ENCODE results near the gene EPN1. TPM values are rescaled to one million over a fixed set of nuclear protein-coding genes. Genes with fewer than 3 reads are reported as not detected.

EPN1 gene
- total and polyA plus RNA-seq, 9 of the 15 experiments (the other 6 are each of a cell fraction or from before 2014, with no cell fraction given), result 0.08 to 138 (median 12.7) TPM

DNA sequence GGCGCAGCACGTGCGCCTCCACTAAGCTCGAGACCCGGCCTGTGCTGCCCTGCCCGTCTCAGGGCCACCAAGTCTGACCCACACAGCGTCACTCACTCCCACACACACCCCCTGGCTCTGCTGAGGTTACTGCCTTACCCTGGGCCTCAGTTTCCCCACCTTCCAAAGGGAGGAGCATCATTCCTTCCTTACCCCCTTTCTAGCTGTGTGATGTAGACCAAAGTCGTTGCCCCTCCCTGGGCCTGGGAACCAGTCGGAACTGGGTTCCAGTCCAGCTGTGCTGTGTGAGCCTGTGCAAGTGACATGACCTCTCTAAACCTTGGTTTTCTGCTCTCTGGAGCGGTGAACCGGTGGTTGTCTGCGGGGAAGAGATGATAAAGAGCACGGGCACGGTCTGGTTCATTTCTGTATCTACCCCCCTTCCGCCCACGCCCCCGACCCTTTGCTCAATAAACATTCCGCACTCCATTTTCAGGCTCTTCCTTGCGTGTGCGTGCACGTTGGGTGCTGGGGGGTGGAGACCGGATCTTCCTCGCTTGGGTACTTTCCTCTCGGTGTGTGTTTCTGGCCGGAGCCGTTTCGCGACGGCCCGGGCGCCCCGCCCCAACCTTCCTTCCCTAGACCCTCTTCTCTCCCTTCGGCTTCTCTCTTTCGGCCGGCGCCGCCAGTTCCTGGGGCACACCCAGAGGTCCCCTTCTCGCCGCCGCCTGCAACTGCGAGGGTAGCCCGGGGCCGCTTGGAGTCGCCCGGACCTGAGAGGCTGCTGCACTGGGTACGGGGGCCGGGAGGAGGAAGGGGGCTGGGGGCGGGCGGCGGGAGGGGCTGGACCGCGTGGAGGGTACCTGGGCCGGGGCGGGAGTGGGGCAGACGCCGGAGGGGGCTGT, 31.8 kb upstream of the EPN1 start, which contains the start of gene ZNF581 (continued):
- TF ChIP-seq, protein P1, sequence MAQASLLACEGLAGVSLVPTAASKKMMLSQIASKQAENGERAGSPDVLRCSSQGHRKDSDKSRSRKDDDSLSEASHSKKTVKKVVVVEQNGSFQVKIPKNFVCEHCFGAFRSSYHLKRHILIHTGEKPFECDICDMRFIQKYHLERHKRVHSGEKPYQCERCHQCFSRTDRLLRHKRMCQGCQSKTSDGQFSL (CRISPR knock-in tag; IDR thresholded peaks at IDR 0.05), result peak; percentile 89
- TF ChIP-seq, protein P1 (tag; IDR thresholded peaks at IDR 0.05), result peak in 1 of 2 experiments; percentile 73; a peak in 2 of 4 replicates
- TF ChIP-seq XRCC4 (IDR thresholded peaks at IDR 0.05; ENCODE audit: extremely low read depth, insufficient read depth, insufficient read length) (no peak), ZNF174 (CRISPR knock-in tag; IDR thresholded peaks at IDR 0.05) (no peak), ZNF347 (CRISPR knock-in tag; IDR thresholded peaks at IDR 0.05; ENCODE audit: low read depth) (no peak), RUNX1 (IDR thresholded peaks at IDR 0.05; ENCODE audit: low read depth) (no peak), PHF21A (IDR thresholded peaks at IDR 0.05; ENCODE audit: borderline replicate concordance, low read depth) (peak; percentile 80; the same call in 1 of the 2 replicates), PRPF4 (IDR thresholded peaks at IDR 0.05; ENCODE audit: insufficient read depth, low read depth, low read length, poor library complexity, severe bottlenecking) (no peak), SMARCA5 (IDR thresholded peaks at IDR 0.05) (peak; percentile 71; the same call in 1 of the 2 replicates), NFE2L1 (tag; IDR thresholded peaks at IDR 0.05; ENCODE audit: borderline replicate concordance, low read depth) (no peak), ZNF133 (CRISPR knock-in tag; IDR thresholded peaks at IDR 0.05) (no peak), ELF4 (CRISPR knock-in tag; IDR thresholded peaks at IDR 0.05) (no peak), MBD2 (IDR thresholded peaks at IDR 0.05; ENCODE audit: borderline replicate concordance, low read depth) (peak; percentile 65; the same call in 1 of the 2 replicates), LCOR (CRISPR knock-in tag; IDR thresholded peaks at IDR 0.05) (no peak), ZNF184 (CRISPR knock-in tag; IDR thresholded peaks at IDR 0.05) (no peak), HIVEP1 (CRISPR knock-in tag; IDR thresholded peaks at IDR 0.05) (0 out of 2 replicates have a peak, but pooled peaks have one; percentile 40), KLF6 (CRISPR knock-in tag; IDR thresholded peaks at IDR 0.05; ENCODE audit: borderline replicate concordance) (peak; percentile 34; the same call in 1 of the 2 replicates), HNRNPLL (IDR thresholded peaks at IDR 0.05; ENCODE audit: low read depth, low read length, poor library complexity, severe bottlenecking) (no peak), NCOR1 (IDR thresholded peaks at IDR 0.05) (0 out of 2 replicates have a peak, but pooled peaks have one; percentile 16), ZNF316 (IDR thresholded peaks at IDR 0.05) (no peak), FOXJ3 (CRISPR knock-in tag; IDR thresholded peaks at IDR 0.05) (no peak), ZNF436 (CRISPR knock-in tag; IDR thresholded peaks at IDR 0.05) (no peak), ZNF3 (CRISPR knock-in tag; IDR thresholded peaks at IDR 0.05) (no peak), MIER1 (IDR thresholded peaks at IDR 0.05; ENCODE audit: low read depth) (0 out of 2 replicates have a peak, but pooled peaks have one; percentile 47), PHB (CRISPR knock-in tag; IDR thresholded peaks at IDR 0.05) (no peak)
- TF ChIP-seq, protein P2, sequence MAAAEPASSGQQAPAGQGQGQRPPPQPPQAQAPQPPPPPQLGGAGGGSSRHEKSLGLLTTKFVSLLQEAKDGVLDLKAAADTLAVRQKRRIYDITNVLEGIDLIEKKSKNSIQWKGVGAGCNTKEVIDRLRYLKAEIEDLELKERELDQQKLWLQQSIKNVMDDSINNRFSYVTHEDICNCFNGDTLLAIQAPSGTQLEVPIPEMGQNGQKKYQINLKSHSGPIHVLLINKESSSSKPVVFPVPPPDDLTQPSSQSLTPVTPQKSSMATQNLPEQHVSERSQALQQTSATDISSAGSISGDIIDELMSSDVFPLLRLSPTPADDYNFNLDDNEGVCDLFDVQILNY (CRISPR knock-in tag; IDR thresholded peaks at IDR 0.05), result no peak
- TF ChIP-seq, protein P3, sequence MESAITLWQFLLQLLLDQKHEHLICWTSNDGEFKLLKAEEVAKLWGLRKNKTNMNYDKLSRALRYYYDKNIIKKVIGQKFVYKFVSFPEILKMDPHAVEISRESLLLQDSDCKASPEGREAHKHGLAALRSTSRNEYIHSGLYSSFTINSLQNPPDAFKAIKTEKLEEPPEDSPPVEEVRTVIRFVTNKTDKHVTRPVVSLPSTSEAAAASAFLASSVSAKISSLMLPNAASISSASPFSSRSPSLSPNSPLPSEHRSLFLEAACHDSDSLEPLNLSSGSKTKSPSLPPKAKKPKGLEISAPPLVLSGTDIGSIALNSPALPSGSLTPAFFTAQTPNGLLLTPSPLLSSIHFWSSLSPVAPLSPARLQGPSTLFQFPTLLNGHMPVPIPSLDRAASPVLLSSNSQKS (CRISPR knock-in tag; IDR thresholded peaks at IDR 0.05), result no peak
